Caco-2 (cell line): ENCODE data around the gene TTLL11. TPM values are rescaled to one million over a fixed set of nuclear protein-coding genes. Genes with fewer than 3 reads are reported as not detected.

Experiments
- BruUV-seq: library from RNA; stranded (reverse); fragments of 400-500 nt; replicated peaks from 2 replicates; lab custom pipeline; 2021; lab: Mats Ljungman, UMichigan
- CTCF ChIA-PET: fragments of 300-600 bp; sonication (Branson Sonifier 250); formaldehyde crosslinking; loops from one replicate; lab custom pipeline; 2022; ENCODE audit warnings: antibody characterized with exemption; lab: Charles Lee
- POLR2A ChIA-PET: fragments of 300-600 bp; sonication (Branson Sonifier 250); formaldehyde crosslinking; loops from one replicate; lab custom pipeline; 2022; ENCODE audit warnings: antibody characterized with exemption; lab: Charles Lee
- DNase-seq, 2 experiments: peaks; one replicate each; pipeline versions ENCODE4 v3.0.0 to v3.0.0-alpha.2; 2020 to 2022
- H3K27me3 ChIP-seq: replicated peaks from 2 replicates; pipeline ENCODE4 v1.6.0; 2011; ENCODE audit warnings: low read length; ENCODE audit not compliant: control insufficient read depth, insufficient read depth
- H3K36me3 ChIP-seq: 2 replicates; pipeline ENCODE4 v1.5.1; 2011; ENCODE audit warnings: low read length; ENCODE audit not compliant: control insufficient read depth, insufficient read depth
- H3K4me1 ChIP-seq: fragments of 250-450 bp; sonication (Bioruptor Pico); 2 replicates; pipeline ENCODE4 v1.5.1; 2020; ENCODE audit warnings: mild to moderate bottlenecking
- H3K4me3 ChIP-seq: 2 replicates; pipeline ENCODE4 v1.5.1; 2011; ENCODE audit warnings: low read depth, mild to moderate bottlenecking, control low read depth, low read length
- H3K9me3 ChIP-seq: fragments of 250-450 bp; sonication (Bioruptor Pico); 2 replicates; pipeline ENCODE4 v1.5.1; 2020; ENCODE audit warnings: mild to moderate bottlenecking, moderate library complexity
- H3K27ac Mint-ChIP-seq: one replicate; pipeline ENCODE4 v1.8.0; 2022; ENCODE audit warnings: mixed read lengths; ENCODE audit not compliant: unreplicated experiment
- H3K27me3 Mint-ChIP-seq: one replicate; pipeline ENCODE4 v1.8.0; 2022; ENCODE audit warnings: mixed read lengths; ENCODE audit not compliant: insufficient read depth, unreplicated experiment
- H3K36me3 Mint-ChIP-seq: one replicate; pipeline ENCODE4 v1.8.0; 2022; ENCODE audit warnings: mild to moderate bottlenecking, mixed read lengths; ENCODE audit not compliant: insufficient read depth, unreplicated experiment
- H3K4me1 Mint-ChIP-seq: one replicate; pipeline ENCODE4 v1.8.0; 2022; ENCODE audit warnings: low read depth, mixed read lengths; ENCODE audit not compliant: unreplicated experiment
- H3K4me3 Mint-ChIP-seq: one replicate; pipeline ENCODE4 v1.8.0; 2022; ENCODE audit warnings: mild to moderate bottlenecking, moderate library complexity, mixed read lengths; ENCODE audit not compliant: unreplicated experiment
- H3K9me3 Mint-ChIP-seq: one replicate; pipeline ENCODE4 v1.8.0; 2022; ENCODE audit warnings: mixed read lengths; ENCODE audit not compliant: unreplicated experiment
- intact Hi-C: fragments of 100-400 bp; cut with micrococcal nuclease; formaldehyde crosslinking; loops from one replicate; pipeline ENCODE4 v1.10.0; 2022; ENCODE audit not compliant: unreplicated experiment
- total RNA-seq: library from RNA; stranded (reverse); gene quantifications from 2 replicates; pipeline ENCODE4 v1.2.3, GENCODE V29; 2022
- TF ChIP-seq, protein P1 (sequence below), 2 experiments: fragments of 200-600 bp in 1 of 2; IDR thresholded peaks; 1 replicate in 1 of 2; 2 replicates in 1 of 2; pipeline versions ENCODE4 v1.5.1 to v1.8.0; 2011 to 2022; ENCODE audit warnings: antibody characterized with exemption in 1 of 2, control low read depth in 1 of 2, inconsistent platforms in 1 of 2, low read depth in 1 of 2, low read length in 1 of 2, mild to moderate bottlenecking in 1 of 2, moderate library complexity in 1 of 2; ENCODE audit not compliant: insufficient read depth in 1 of 2, severe bottlenecking in 1 of 2, unreplicated experiment in 1 of 2

Gene TTLL11
- total RNA-seq, 1 experiment from 2014 or later = 4.4 TPM

DNA sequence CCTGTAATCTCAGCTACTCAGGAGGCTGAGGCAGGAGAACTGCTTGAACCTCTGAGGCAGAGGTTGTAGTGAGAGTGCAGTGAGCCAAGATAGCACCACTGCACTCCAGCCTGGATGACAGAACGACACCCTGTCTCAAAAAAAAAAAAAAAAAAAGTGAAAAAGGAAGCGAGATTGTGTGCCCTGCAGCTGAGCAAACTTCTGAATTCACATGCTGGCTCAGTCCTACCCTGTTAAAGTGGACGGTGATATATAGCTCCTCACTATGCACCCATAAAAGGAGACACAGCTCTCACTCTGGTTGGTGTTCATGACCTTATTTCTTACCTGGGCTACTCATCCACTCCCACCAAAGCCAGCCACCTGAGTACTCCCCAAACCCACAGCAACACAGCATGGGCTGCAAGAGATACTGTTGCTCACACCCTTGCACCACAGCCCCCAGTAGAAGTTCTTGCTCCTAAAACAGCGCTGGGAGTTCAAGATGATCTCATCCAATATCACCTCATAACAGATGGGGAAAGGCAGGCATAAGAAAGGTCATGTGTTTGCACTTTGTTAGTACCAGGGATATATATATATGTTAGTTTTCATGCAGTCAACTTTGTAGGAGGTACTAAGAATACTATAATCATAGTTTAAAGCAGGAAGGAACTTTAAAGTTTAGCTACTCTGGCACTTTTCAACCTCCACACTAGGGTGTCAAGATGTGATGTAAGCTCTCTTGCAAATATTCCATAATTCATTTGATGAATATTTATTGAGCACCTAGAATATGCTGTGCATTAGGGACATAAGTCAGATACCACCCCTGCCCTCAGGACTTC is 4.0 kb downstream of the TTLL11 start:
- no TSS peak for BruUV-seq
- TF ChIP-seq, protein P1, sequence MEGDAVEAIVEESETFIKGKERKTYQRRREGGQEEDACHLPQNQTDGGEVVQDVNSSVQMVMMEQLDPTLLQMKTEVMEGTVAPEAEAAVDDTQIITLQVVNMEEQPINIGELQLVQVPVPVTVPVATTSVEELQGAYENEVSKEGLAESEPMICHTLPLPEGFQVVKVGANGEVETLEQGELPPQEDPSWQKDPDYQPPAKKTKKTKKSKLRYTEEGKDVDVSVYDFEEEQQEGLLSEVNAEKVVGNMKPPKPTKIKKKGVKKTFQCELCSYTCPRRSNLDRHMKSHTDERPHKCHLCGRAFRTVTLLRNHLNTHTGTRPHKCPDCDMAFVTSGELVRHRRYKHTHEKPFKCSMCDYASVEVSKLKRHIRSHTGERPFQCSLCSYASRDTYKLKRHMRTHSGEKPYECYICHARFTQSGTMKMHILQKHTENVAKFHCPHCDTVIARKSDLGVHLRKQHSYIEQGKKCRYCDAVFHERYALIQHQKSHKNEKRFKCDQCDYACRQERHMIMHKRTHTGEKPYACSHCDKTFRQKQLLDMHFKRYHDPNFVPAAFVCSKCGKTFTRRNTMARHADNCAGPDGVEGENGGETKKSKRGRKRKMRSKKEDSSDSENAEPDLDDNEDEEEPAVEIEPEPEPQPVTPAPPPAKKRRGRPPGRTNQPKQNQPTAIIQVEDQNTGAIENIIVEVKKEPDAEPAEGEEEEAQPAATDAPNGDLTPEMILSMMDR (IDR thresholded peaks at IDR 0.05; ENCODE audit: insufficient read depth in 1 of 2, low read depth in 1 of 2, low read length in 1 of 2, severe bottlenecking in 1 of 2, unreplicated experiment in 1 of 2) = no peak
- Histone ChIP-seq H3K36me3 (no peaks in the 10 kb centered on the region), H3K27me3 (no peaks in the 10 kb centered on the region), H3K4me3 (no peak overlapping the region), H3K4me1 (no peaks in the 10 kb centered on the region), H3K9me3 (no peaks in the 10 kb centered on the region)
- H3K4me1 Mint-ChIP-seq = peaks cover 11% of the 10 kb centered on the region
- H3K27me3 Mint-ChIP-seq = no peaks in the 10 kb centered on the region
- intact Hi-C loops = no loop called here
- H3K4me3 Mint-ChIP-seq = no peak overlapping the region
- ChIA-PET CTCF (interaction anchor here (1.0 kb wide), 1 partner anchor 10 kb away, joined by 4 read pairs; no protein-coding TSS in a partner anchor), POLR2A (no interaction called here)
- H3K9me3 Mint-ChIP-seq = no peaks in the 10 kb centered on the region
- no peak for DNase-seq
- H3K27ac Mint-ChIP-seq = no peak overlapping the region
- H3K36me3 Mint-ChIP-seq = no peaks in the 10 kb centered on the region

DNA sequence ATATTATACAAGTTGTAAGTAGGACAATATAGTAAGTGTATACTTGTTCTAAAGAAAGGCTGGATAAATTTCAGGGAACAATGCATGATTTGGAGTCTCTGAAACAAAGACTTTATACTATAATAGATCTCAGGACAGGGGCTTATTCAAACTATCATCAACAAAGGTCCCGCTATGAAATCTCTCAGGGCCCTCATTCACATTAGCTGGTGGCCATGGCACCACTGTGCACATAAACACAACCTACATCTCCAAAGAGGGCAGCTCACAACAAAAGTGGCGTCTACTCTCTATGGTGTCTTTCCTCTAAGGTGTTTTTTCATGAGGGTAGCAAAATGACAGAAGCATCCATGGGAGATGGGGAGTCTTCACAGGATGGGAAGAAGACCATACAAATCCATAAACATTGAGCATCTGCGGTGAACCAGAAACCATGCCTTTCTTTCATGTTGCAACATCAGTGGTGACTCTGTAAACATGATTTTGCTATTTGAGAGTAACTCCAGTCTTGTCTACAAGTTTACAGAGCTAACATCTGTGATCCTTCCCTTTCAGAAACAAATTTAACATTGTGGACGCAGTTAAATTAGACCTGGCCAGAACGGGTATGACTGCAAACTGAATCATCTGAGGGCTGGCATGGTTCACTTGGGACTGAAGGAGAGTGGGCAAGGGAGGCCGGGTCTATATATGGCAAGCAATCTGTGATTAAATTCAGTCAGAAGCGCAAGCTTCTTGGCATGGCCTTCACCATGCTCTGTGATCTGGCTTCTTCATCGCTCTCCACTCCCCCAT is 5.5 kb downstream of the TTLL11 start:
- Mint-ChIP-seq H3K4me1 (peaks cover 11% of the 10 kb centered on the region), H3K36me3 (no peaks in the 10 kb centered on the region), H3K27ac (no peak overlapping the region), H3K9me3 (no peaks in the 10 kb centered on the region), H3K4me3 (no peak overlapping the region), H3K27me3 (no peaks in the 10 kb centered on the region)
- TF ChIP-seq, protein P1 (IDR thresholded peaks at IDR 0.05; ENCODE audit: insufficient read depth in 1 of 2, low read depth in 1 of 2, low read length in 1 of 2, severe bottlenecking in 1 of 2, unreplicated experiment in 1 of 2) = no peak
- DNase-seq = no peak
- H3K27me3 ChIP-seq = no peaks in the 10 kb centered on the region
- BruUV-seq = no TSS peak
- no peaks in the 10 kb centered on the region for H3K36me3 ChIP-seq
- ChIA-PET CTCF (no interaction called here), POLR2A (no interaction called here)
- H3K4me1 ChIP-seq = no peaks in the 10 kb centered on the region
- intact Hi-C loops = no loop called here
- H3K9me3 ChIP-seq = no peaks in the 10 kb centered on the region
- H3K4me3 ChIP-seq = no peak overlapping the region

DNA sequence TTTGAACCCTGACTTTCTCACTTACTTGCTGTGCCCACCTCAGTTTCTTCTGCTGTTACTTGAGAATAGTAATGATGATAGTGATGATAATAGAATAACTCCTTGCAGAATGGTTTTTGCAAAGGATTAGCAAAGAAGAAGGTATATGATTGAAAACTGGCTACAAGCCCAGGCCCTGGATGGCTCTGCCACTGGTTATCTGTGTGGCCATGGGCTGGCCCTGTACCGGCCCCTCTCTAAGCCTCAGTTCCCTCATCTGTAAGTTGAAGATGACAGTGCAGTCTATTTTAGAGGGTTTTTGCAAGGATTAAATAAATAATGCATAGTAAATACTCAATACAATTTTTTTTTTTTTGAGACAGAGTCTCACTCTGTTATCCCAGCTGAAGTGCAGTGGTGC is 6.2 kb downstream of the TTLL11 start:
- H3K36me3 Mint-ChIP-seq = no peaks in the 10 kb centered on the region
- ChIA-PET CTCF (no interaction called here), POLR2A (no interaction called here)
- DNase-seq = no peak
- intact Hi-C loops = no loop called here
- H3K27me3 Mint-ChIP-seq = no peaks in the 10 kb centered on the region
- Histone ChIP-seq H3K4me1 (no peaks in the 10 kb centered on the region), H3K36me3 (no peaks in the 10 kb centered on the region), H3K4me3 (no peak overlapping the region), H3K9me3 (no peaks in the 10 kb centered on the region), H3K27me3 (no peaks in the 10 kb centered on the region)
- no peak overlapping the region for H3K27ac Mint-ChIP-seq
- no peaks in the 10 kb centered on the region for H3K9me3 Mint-ChIP-seq
- no TSS peak for BruUV-seq
- peaks cover 5% of the 10 kb centered on the region for H3K4me1 Mint-ChIP-seq
- no peak overlapping the region for H3K4me3 Mint-ChIP-seq
- TF ChIP-seq, protein P1 (IDR thresholded peaks at IDR 0.05; ENCODE audit: insufficient read depth in 1 of 2, low read depth in 1 of 2, low read length in 1 of 2, severe bottlenecking in 1 of 2, unreplicated experiment in 1 of 2) = no peak
